SIG-M5 (cell line): ENCODE results near the gene IQSEC1.

Experiments
- DNase-seq: peaks from one replicate; lab custom pipeline; 2025; lab: John Stamatoyannopoulos, UW

Gene IQSEC1

DNA sequence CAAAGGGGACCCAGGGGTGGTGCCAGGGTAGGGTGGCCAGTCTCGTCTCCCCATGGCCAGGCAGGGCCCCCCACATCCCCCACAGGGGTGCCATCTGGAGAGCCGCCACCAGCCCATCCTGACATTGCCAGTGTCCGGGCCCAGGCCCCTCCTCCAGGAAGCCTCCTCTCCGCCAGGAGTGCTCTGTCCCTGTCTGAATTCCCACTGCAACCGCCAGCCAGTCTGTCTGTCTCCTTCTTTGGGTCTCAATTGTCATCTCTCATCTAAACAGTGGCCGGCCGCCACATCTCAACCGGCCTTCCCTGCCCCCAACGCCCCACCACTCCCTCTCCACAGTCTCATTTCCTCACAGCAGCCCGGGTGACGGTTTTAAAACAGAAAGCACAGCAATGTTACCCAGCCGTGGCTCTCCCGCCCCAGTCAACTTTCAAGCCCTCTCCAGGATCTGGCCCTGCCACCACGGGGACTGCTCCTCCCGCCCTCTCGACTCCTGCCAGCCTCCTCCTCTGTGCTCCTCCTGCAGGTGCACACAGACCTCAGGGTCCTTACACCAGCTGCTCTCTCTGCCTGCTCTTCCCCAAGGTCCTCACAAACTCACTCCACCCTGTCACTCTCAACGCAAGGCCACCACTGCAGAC is 57.0 kb downstream of the IQSEC1 start:
- DNase-seq: no peak

DNA sequence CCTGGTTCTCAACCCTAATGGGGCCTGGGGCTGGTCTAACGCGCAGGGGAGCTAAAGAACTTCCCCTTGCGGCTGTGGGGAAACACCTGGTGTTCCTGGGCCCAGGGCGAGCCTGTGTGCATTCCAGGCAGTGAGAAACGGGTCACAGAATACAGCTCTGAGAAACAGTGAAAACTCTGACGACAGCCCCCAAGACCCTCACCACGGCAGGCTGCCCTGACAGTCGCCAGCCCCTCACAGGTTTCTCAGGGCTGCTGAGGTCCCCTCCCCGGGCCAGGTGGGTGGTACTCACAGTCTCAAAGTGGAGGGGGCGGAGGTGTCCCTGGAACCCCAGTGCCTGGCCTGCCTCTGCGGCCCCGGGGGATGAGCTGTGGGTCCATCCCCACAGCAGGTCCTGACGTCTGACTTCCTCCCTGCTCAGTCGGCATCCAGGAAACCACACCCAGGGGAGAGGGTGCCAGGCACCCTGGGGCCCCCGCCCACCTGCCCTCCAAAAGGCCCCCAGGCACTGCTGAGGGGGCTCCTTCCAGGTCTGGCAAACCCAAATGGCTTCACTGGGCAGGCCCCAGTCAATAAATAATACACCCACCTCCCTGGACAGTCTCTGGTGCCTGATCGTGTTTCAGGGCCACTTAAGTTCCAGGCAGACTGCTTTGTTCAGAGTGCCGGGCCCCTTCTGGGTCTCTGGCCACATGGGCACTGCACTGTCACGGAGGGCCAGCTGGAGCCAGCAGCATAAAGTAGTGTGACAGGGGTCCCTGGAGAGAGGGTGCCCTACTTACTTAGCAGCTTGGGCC is 57.7 kb downstream of the IQSEC1 start:
- no peak for DNase-seq

- DNase-seq: no peak
These were observed 58.4 kb downstream of the IQSEC1 start for GRCh38 chr3:13014755-13015285.

GRCh38 chr3:13013994-13014754 is 59.1 kb downstream of the IQSEC1 start:
- DNase-seq: no peak

DNA sequence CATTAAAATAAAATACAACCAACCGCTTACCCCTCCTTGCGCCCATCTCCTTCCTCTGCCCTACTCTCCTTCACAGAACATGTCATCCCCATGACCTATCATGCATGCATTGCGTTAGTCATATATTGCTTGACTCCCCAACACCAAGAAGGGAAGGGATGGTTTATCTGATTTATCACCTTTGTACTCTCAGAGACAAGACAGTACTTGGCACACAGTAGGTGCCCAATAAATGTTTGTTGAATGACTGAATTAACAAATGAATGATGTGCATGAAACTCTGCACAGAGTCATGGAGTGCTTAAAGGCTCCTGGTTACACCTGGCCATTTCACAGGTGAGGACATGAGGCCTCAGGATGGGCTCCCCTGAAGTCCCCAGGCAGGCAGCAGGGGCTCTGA is 59.7 kb downstream of the IQSEC1 start:
- no peak for DNase-seq

DNA sequence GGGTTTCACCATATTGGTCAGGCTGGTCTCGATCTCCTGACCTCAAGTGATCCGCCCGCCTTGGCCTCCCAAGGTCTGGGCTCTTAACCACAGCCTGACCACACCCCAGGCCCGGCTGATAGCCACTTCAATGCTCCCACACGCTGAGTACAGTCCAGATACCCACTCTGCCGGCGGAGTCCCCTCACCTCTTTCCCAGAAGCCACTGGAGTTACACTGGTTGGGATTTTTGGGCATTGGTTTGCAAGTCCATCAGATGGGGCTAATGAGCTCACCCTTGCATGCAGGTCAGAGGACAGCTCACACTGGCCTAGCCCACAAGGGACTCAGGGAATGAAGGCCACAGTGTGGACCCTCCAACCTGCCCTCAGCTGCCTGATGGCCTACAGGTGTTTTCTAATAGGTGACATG is 60.1 kb downstream of the IQSEC1 start:
- DNase-seq: no peak

- DNase-seq: peak; percentile 94
These were observed 61.0 kb downstream of the IQSEC1 start for GRCh38 chr3:13012221-13012691.

- DNase-seq: peak; percentile 73
These were observed 61.5 kb downstream of the IQSEC1 start for GRCh38 chr3:13011573-13012220.

DNA sequence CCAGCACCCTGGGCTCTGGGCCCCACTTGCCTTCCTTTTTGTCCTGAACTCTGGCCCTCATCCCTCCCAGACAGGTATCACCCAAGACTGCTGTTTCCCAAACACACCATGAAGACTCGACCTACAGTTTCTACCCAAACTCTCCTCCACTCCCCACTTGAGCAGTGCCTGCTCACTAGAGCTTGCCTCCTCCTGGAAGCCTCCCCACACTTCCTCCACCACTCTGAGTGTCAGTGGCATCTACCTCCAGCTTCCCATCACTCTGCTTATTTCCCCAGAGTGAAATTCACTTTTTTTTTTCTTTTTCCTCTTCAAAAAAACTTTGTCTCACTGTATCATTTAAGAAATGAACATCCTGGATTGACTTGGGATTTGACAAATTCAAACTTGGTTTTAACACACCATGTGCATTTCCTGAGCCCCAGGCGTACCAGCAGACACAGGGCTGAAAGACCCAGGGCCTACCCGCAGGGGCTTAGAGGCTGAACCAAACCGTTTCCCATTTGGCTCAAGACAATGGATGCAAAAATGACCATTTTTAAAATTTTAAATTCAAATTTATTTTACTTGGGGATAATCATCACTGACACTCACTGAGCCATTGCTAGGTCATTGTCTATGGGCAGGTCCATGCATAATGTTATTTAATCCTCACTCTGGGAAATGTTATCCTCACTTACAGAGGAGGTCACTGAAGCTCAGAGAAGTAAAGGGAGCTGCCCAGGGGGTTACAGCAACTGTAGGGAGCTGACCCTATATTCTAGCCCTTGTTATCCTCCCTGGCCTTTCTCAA is 62.3 kb downstream of the IQSEC1 start:
- no peak for DNase-seq

GRCh38 chr3:13009946-13010315 is 63.3 kb downstream of the IQSEC1 start:
- DNase-seq: no peak

DNA sequence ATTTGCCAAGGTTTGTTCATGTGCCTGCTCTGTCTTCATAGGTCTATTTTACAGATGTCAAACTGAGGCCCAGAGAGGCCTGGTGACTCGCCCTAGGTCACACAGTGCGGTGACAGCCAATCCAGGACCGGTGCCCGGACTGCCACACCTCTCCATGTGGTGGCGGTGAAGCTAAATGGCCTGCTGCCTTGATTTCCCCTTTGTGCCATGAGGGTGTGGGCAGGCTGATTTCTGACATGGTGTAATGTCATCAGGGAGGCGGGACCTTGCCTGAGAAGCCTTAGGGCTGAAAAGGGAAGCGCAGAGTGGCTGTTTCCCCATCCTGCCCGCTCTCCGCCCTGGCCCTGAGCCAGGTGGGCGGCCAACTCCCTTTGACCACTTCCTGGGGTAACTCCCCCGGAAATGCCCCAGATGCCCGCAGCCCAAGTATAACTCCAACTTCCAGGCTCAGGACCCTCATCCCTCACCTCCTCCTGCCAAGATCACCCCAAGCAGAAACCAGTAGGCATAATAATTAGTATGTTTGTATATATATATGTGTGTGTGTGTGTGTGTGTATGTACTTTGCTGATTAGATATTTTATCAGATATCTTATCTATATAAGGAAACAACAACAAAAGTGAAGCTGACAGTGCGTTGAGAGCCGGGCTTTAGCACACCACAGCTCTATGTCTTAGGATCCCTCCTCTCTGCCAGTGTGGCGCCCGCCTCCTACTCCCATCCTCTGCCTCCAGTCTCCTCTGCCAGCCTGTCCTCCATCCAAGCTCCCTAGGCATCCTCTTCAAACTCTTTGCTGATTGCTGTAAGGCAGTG is 63.9 kb downstream of the IQSEC1 start:
- DNase-seq: peak; percentile 17

- DNase-seq: no peak
These were observed 64.9 kb downstream of the IQSEC1 start for GRCh38 chr3:13008155-13008995.

GRCh38 chr3:13007251-13007941 is 65.8 kb downstream of the IQSEC1 start:
- no peak for DNase-seq

DNA sequence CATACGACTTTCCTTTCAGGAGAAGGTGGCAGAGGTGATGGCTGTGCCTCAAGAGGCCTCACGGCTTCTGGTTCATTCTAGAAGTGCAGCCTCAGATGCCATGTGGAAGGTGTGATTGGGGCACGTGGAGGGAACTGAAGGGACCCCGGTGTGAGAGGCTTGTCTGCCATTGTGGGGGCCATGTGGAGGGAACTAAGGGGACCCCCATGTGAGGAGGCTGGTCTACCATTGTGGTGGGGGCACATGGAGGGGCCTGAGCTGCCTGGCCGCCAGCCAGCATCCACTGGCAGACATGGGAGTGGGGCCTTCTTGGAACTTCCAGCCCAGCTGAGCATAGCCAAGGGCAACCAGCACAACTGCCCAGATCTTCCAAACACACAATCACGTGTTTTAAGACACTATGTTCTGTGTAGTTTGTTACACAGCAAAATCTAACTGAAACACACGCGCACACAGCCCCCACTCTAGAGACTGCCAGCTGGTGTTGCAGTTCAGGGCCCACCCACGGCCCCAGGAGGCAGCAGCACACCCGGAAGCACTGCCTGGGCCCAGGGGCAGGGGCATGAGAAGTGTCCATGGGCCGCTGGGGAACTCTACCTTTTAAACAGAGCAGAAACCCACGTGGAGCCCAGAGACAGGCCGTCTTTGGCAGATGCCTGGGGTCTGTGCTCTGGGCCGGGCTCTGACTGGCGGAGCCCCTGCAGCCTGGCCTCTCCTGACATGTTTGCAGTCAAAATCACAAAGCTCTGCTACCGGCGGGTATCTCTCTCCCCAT is 66.8 kb downstream of the IQSEC1 start:
- DNase-seq: no peak

DNA sequence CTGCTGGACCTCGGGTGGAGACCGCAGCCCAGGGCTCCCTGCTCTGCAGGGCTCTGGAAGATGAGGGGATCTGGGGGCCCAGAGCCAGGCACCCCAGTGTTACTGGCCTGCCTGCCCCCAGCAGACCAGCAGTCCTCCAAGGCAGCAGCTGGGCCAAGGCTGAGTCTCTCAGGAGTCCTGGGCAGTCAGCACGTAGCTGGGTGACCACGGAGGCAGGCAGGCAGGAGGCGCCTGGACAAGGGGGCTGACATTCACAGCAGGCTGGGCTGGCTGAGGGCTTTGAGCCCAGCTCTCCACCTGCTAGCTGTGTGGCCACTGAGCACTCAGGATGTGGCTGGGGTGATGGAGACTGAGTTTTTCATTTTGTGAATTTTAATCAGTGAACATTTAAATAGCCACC is 67.9 kb downstream of the IQSEC1 start:
- DNase-seq: no peak

DNA sequence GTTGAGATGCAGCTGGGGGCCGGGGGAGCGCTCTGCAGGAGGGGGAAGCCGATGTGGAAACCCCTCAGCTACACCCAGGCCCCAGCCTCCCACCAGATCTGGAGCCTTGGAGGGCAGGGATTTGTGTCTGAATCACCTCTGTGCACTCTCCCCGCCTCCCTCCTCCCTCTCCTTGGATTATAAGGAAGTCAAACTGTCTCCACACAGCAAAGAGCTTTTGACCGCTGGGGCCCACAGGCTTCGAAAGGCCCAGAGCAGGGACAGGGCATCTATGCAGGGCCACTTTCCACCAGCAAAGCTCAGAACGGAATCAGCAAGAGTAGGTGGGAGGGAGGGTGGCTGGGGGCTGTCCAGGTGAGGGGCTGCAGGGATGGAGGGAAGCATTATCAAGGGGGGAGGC is 68.9 kb downstream of the IQSEC1 start:
- no peak for DNase-seq

GRCh38 chr3:13003608-13004007 is 69.6 kb downstream of the IQSEC1 start:
- DNase-seq: no peak
